GM12864 (cell line): ENCODE results near the gene GPATCH2.

Experiments used
- DNase-seq: peaks from one replicate; pipeline ENCODE4 v3.0.0-alpha.2; 2011; ENCODE audit warnings: low read depth
- H3K4me3 ChIP-seq: 2 replicates; pipeline ENCODE4 v1.5.1; 2011; ENCODE audit warnings: mild to moderate bottlenecking, low read depth, low read length, control low read depth
- CTCF ChIP-seq: IDR thresholded peaks from 2 replicates; pipeline ENCODE4 v1.5.1; 2011; ENCODE audit warnings: low read depth, mild to moderate bottlenecking, moderate library complexity, low read length, control low read depth, inconsistent platforms; ENCODE audit errors: missing control alignments

GPATCH2 gene

DNA sequence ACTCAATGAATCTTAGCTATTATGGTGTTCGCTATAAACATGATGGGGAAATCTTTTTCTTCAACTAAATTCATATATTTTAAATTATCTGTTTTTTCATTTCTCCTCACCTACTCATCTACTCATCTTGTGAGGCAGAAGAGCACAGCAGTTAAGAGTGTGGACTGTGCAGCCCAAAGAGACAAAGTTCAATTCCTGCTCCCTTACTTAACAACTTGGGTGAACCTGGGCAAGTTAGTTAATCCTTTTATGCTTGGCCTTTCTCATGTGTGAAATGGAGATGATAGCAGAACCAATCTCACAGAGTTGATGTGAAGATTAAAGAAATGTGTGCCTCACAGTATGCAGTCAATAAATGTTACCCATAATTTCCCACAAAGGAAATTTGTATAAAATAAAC lies 168.2 kb downstream of the GPATCH2 start:
- no peak for DNase-seq
- H3K4me3 ChIP-seq = no peak overlapping the region
- TF ChIP-seq CTCF = no peak

DNA sequence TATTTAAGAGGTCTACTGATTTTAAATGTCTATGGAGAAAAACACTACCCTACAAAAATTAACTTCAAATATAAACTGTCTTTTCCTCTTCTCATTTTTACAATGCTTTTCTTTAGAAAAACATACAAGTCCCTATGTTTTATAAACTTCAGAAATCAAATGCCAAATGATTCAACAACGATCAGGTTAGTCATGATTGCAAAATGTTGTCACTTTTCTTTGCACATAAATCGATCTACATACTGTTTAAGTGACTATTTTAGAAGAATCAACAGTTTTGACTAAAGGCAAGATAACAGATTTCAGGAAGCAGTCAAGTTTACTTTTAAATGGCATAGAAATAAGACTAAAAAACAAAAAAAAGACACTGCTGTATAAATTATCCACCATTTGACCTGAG lies 168.7 kb downstream of the GPATCH2 start:
- no peak for TF ChIP-seq CTCF
- no peak overlapping the region for H3K4me3 ChIP-seq
- no peak for DNase-seq

GRCh38 chr1:217457016-217457415 lies 173.9 kb downstream of the GPATCH2 start:
- no peak for TF ChIP-seq CTCF
- no peak for DNase-seq
- no peak overlapping the region for H3K4me3 ChIP-seq

GRCh38 chr1:217456261-217456660 lies 174.6 kb downstream of the GPATCH2 start:
- no peak overlapping the region for H3K4me3 ChIP-seq
- no peak for DNase-seq
- TF ChIP-seq CTCF = no peak

DNA sequence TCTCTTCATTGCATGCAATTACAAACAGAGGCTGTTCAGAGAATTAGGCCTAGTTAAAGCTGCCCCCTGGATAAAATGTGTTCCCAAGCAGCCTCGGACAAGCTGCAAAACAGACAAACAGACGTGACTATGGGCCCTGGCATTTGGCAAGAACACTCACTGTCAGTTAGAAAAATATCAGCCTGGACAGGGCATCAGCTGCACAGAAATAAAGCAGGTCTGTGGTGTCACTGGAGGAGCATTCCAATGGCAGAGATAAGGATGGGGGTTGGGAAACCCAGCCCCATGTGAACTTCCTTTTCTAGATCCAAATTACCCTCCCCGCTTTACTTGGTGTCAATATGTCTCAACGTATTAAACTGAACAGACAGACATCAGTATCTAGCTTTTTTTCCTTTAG lies 177.1 kb downstream of the GPATCH2 start:
- no peak overlapping the region for H3K4me3 ChIP-seq
- no peak for DNase-seq
- TF ChIP-seq CTCF = no peak

- H3K4me3 ChIP-seq = no peak overlapping the region
- DNase-seq = no peak
- TF ChIP-seq CTCF = no peak
Measured at GRCh38 chr1:217449370-217449769, 181.5 kb downstream of the GPATCH2 start.

- H3K4me3 ChIP-seq = no peak overlapping the region
- TF ChIP-seq CTCF = no peak
- DNase-seq = no peak
Measured at GRCh38 chr1:217443845-217444244, 187.0 kb downstream of the GPATCH2 start.
